MM.1S (cell line): ENCODE data around the gene PAPLN.

Experiments
- DNase-seq: peaks from one replicate; pipeline ENCODE4 v3.0.0-alpha.2; 2015
- H2AFZ ChIP-seq: fragments of 300-600 bp; sonication (generic); 2 replicates; pipeline ENCODE4 v1.6.0; 2016; ENCODE audit warnings: antibody characterized with exemption, low read length
- H3F3A ChIP-seq: fragments of 300-600 bp; sonication (generic); 2 replicates; pipeline ENCODE4 v1.6.1; 2016; ENCODE audit warnings: mild to moderate bottlenecking, antibody characterized with exemption, low read length, moderate library complexity, mixed read lengths; ENCODE audit not compliant: insufficient read depth
- H3K27ac ChIP-seq: fragments of 300-600 bp; sonication (generic); 2 replicates; pipeline ENCODE4 v1.5.1; 2016; ENCODE audit warnings: mild to moderate bottlenecking, low read length
- H3K27me3 ChIP-seq: fragments of 300-600 bp; sonication (generic); replicated peaks from 2 replicates; pipeline ENCODE4 v1.6.0; 2016; ENCODE audit warnings: low read length; ENCODE audit not compliant: insufficient read depth
- H3K36me3 ChIP-seq: fragments of 300-600 bp; sonication (generic); replicated peaks from 2 replicates; pipeline ENCODE4 v1.6.1; 2016; ENCODE audit warnings: mild to moderate bottlenecking, low read length, mixed read lengths; ENCODE audit not compliant: insufficient read depth
- H3K4me1 ChIP-seq: fragments of 300-600 bp; sonication (generic); 2 replicates; pipeline ENCODE4 v1.6.1; 2016; ENCODE audit warnings: low read length, mixed read lengths
- H3K4me2 ChIP-seq: fragments of 300-600 bp; sonication (generic); 2 replicates; pipeline ENCODE4 v1.6.0; 2016; ENCODE audit warnings: low read depth, low read length
- H3K4me3 ChIP-seq: fragments of 300-600 bp; sonication (generic); 2 replicates; pipeline ENCODE4 v1.5.1; 2016; ENCODE audit warnings: low read length, mixed read lengths
- H3K79me2 ChIP-seq: fragments of 300-600 bp; sonication (generic); 2 replicates; pipeline ENCODE4 v1.6.1; 2016; ENCODE audit warnings: mixed run types, low read length, mixed read lengths
- H3K9ac ChIP-seq: fragments of 300-600 bp; sonication (generic); 2 replicates; pipeline ENCODE4 v1.6.1; 2016; ENCODE audit warnings: low read length, mixed read lengths
- H3K9me2 ChIP-seq: fragments of 300-600 bp; sonication (generic); replicated peaks from 2 replicates; pipeline ENCODE4 v1.6.1; 2016; ENCODE audit warnings: mild to moderate bottlenecking, low read length, mixed read lengths; ENCODE audit not compliant: insufficient read depth
- H3K9me3 ChIP-seq: fragments of 300-600 bp; sonication (generic); replicated peaks from 2 replicates; pipeline ENCODE4 v1.6.1; 2016; ENCODE audit warnings: mild to moderate bottlenecking, low read length, mixed read lengths; ENCODE audit not compliant: insufficient read depth
- H4K20me1 ChIP-seq: fragments of 300-600 bp; sonication (generic); 2 replicates; pipeline ENCODE4 v1.6.1; 2016; ENCODE audit warnings: mild to moderate bottlenecking, low read length, moderate library complexity, mixed read lengths; ENCODE audit not compliant: insufficient read depth
- EZH2 ChIP-seq: fragments of 300-600 bp; sonication (generic); optimal IDR thresholded peaks from 2 replicates; pipeline ENCODE3; 2017; ENCODE audit warnings: low read depth, mild to moderate bottlenecking, antibody characterized with exemption, low read length, mixed read lengths
- EZH2phosphoT487 ChIP-seq: fragments of 300-600 bp; sonication (generic); IDR thresholded peaks from 2 replicates; pipeline ENCODE4 v1.6.1; 2018; ENCODE audit warnings: antibody characterized with exemption, low read length
- TF ChIP-seq, protein P1 (sequence below): fragments of 300-600 bp; sonication (generic); IDR thresholded peaks from 2 replicates; pipeline ENCODE4 v1.5.1; 2016; ENCODE audit warnings: antibody characterized with exemption, low read length, mixed read lengths

The PAPLN gene

DNA sequence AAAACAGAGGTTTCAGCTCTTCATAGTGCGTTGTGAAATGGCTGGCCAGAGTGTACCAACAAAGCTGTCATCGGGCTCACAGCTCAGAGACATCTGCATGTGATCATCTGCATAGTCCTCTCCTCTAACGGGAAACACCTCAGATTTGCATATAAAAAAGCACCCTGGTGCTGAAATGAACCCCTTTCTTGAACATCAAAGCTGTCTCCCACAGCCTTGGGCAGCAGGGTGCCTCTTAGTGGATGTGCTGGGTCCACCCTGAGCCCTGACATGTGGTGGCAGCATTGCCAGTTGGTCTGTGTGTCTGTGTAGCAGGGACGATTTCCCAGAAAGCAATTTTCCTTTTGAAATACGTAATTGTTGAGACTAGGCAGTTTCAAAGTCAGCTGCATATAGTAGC lies 14.3 kb upstream of the PAPLN start:
- H3K4me3 ChIP-seq, result no peak overlapping the region
- no peak overlapping the region for H3K9ac ChIP-seq
- no peaks in the 10 kb centered on the region for H3K9me3 ChIP-seq
- H3K9me2 ChIP-seq, result no peaks in the 10 kb centered on the region
- no peak overlapping the region for H2AFZ ChIP-seq
- H3K36me3 ChIP-seq, result no peaks in the 10 kb centered on the region
- H3K79me2 ChIP-seq, result no peaks in the 10 kb centered on the region
- TF ChIP-seq EZH2phosphoT487 (no peak), EZH2 (no peak)
- TF ChIP-seq, protein P1, sequence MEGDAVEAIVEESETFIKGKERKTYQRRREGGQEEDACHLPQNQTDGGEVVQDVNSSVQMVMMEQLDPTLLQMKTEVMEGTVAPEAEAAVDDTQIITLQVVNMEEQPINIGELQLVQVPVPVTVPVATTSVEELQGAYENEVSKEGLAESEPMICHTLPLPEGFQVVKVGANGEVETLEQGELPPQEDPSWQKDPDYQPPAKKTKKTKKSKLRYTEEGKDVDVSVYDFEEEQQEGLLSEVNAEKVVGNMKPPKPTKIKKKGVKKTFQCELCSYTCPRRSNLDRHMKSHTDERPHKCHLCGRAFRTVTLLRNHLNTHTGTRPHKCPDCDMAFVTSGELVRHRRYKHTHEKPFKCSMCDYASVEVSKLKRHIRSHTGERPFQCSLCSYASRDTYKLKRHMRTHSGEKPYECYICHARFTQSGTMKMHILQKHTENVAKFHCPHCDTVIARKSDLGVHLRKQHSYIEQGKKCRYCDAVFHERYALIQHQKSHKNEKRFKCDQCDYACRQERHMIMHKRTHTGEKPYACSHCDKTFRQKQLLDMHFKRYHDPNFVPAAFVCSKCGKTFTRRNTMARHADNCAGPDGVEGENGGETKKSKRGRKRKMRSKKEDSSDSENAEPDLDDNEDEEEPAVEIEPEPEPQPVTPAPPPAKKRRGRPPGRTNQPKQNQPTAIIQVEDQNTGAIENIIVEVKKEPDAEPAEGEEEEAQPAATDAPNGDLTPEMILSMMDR, result no peak
- H3K27me3 ChIP-seq, result no peaks in the 10 kb centered on the region
- no peaks in the 10 kb centered on the region for H4K20me1 ChIP-seq
- no peaks in the 10 kb centered on the region for H3F3A ChIP-seq
- H3K27ac ChIP-seq, result no peak overlapping the region
- H3K4me2 ChIP-seq, result no peak overlapping the region
- no peak for DNase-seq
- no peaks in the 10 kb centered on the region for H3K4me1 ChIP-seq

DNA sequence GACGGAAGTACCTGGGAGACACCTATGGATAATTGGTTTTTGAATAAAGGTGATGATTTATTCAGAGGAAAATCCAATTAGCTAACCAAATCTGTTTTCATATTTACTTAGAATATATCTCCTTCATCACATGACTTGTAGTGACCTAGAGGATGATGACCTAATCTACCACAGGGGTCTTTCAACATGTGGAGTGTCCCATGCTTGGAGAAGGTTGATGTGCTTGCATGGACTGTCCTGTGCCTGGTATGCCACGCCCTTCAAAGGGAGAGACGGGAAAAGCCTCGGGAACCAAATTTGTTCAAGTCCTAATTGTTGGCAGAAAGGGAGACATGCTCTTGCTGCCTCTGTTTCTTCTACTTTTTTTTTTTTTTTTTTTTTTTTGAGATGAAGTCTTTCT lies 11.8 kb upstream of the PAPLN start:
- no peak for DNase-seq

DNA sequence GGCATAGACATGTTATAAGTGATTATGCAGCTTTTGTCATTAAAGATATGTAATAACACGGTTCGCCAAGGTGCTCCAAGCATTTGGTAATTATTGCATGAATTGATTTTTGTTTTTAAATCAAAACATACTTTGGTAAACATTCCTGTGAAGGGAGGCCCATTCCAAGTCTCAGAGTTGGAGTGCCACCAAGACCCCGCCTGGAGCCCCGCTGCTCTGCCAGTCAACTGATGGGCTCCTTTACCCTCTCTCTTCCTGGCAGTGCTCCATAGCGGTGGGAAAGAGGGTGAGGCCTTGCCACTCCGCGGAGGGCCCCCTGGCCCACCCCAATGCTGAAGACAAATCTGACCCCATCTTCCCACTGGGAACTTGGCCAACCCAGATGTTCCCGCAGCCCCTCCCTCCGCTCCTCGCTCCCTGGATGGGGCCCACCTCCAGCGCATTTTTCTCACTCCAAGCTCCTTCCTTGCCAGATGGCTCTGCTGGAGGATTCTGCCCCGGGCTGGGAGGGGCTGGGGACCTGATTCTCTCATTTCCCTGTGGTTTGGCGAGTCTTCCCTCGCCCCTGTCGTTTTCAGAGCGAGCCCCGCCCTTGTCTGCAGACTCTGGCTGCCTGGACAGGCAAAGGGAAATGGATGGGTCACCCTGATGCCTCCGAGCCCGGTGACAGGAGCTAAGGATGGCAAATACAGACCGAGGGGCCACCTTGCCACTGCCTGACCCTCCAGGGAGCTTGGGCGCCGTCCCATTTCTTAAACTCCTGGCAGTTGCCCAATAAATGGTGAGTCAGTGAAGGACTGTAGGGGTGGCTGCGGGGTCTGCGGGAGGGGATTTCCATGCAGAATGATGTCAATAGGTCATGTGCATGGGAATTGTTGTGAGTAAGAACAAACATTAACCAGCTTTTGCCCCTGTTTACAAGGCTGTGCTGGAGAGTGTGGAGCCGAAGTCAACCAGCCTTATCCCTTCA lies 9.2 kb upstream of the PAPLN start:
- no peak overlapping the region for H3K4me2 ChIP-seq
- TF ChIP-seq EZH2 (no peak), EZH2phosphoT487 (no peak)
- TF ChIP-seq, protein P1, result no peak

More for the DNA sequence above, 11.8 kb upstream of the PAPLN start:
- Histone ChIP-seq H3K27ac (no peak overlapping the region), H3K4me1 (no peaks in the 10 kb centered on the region), H3K79me2 (no peaks in the 10 kb centered on the region), H3K4me2 (no peak overlapping the region), H3K9me2 (no peaks in the 10 kb centered on the region), H3K9me3 (no peaks in the 10 kb centered on the region), H3F3A (no peaks in the 10 kb centered on the region), H3K4me3 (no peak overlapping the region), H4K20me1 (no peaks in the 10 kb centered on the region), H2AFZ (no peak overlapping the region), H3K36me3 (no peaks in the 10 kb centered on the region), H3K27me3 (no peaks in the 10 kb centered on the region), H3K9ac (no peak overlapping the region)
- no peak for TF ChIP-seq EZH2
- no peak for TF ChIP-seq EZH2phosphoT487
- TF ChIP-seq, protein P1, result no peak

More for the DNA sequence above, 9.2 kb upstream of the PAPLN start:
- no peak overlapping the region for H3K27ac ChIP-seq
- no peak overlapping the region for H3K4me3 ChIP-seq
- no peaks in the 10 kb centered on the region for H3K79me2 ChIP-seq
- no peaks in the 10 kb centered on the region for H3K9me3 ChIP-seq
- H3K9ac ChIP-seq, result no peak overlapping the region
- no peaks in the 10 kb centered on the region for H4K20me1 ChIP-seq
- DNase-seq, result no peak
- no peaks in the 10 kb centered on the region for H3K4me1 ChIP-seq
- H2AFZ ChIP-seq, result no peak overlapping the region
- no peaks in the 10 kb centered on the region for H3K36me3 ChIP-seq
- H3F3A ChIP-seq, result no peaks in the 10 kb centered on the region
- no peaks in the 10 kb centered on the region for H3K9me2 ChIP-seq
- H3K27me3 ChIP-seq, result no peaks in the 10 kb centered on the region
